Hematopoietic multipotent progenitor cell treated with erythropoietin and hydrocortisone succinate and interleukin-3 and kit ligand, for 6 days (in vitro differentiated cells): ENCODE measurements around the gene TCP1.
A peak's percentile ranks its signal among the peaks of the same experiment; 100 is the strongest.
"Not testable (repeated sequence)": the region's sequence is repeated elsewhere in the genome, so short reads cannot be mapped to it uniquely, and the experiment has no call there.

Experiments
- DNase-seq: peaks from one replicate; pipeline ENCODE4 v3.0.0-alpha.2; 2015

TCP1 gene

GRCh38 chr6:159816775-159817174 lies 27.4 kb upstream of the TCP1 start:
- DNase-seq, result peak; percentile 53

GRCh38 chr6:159815410-159815809 lies 26.0 kb upstream of the TCP1 start:
- no peak for DNase-seq

- no peak for DNase-seq
Measured at GRCh38 chr6:159813781-159814180, 24.4 kb upstream of the TCP1 start.

GRCh38 chr6:159809149-159809548 lies 19.7 kb upstream of the TCP1 start:
- DNase-seq, result no peak

- no peak for DNase-seq
Measured at GRCh38 chr6:159808647-159809046, 19.2 kb upstream of the TCP1 start.

- no peak for DNase-seq
Measured at GRCh38 chr6:159807150-159807858, 17.9 kb upstream of the TCP1 start.

- DNase-seq, result peak; percentile 23
Measured at GRCh38 chr6:159806021-159806458, 16.6 kb upstream of the TCP1 start.

GRCh38 chr6:159805440-159806020 lies 16.1 kb upstream of the TCP1 start:
- no peak for DNase-seq

- no peak for DNase-seq
Measured at GRCh38 chr6:159804504-159804903, 15.1 kb upstream of the TCP1 start.

- peak; percentile 52 for DNase-seq
Measured at GRCh38 chr6:159801935-159802334, 12.5 kb upstream of the TCP1 start.

- no peak for DNase-seq
Measured at GRCh38 chr6:159800141-159800865, 10.9 kb upstream of the TCP1 start, which contains the start of gene PNLDC1. Gene PNLDC1, plus strand, starts transcription at chr6:159800276. Its CDS starts 32 bp downstream, at chr6:159800308.

- DNase-seq, result no peak
Measured at GRCh38 chr6:159797554-159797953, 8.2 kb upstream of the TCP1 start.

- not testable (repeated sequence) for DNase-seq
Measured at GRCh38 chr6:159794976-159795375, 5.6 kb upstream of the TCP1 start.

GRCh38 chr6:159790956-159791598 lies 1.7 kb upstream of the TCP1 start:
- DNase-seq, result peak; percentile 31

- peak; percentile 98 for DNase-seq
Measured at GRCh38 chr6:159790149-159790955, 950 bp upstream of the TCP1 start, which contains the start of gene MRPL18. Gene MRPL18, plus strand, starts transcription at chr6:159790467. Its CDS starts 121 bp downstream, at chr6:159790588.

- DNase-seq, result peak; percentile 54
Measured at GRCh38 chr6:159788753-159789376, 537 bp downstream of the TCP1 start.

GRCh38 chr6:159788276-159788675 lies 1.1 kb downstream of the TCP1 start:
- DNase-seq, result no peak

GRCh38 chr6:159778542-159779103 lies 10.8 kb downstream of the TCP1 start:
- DNase-seq, result no peak

GRCh38 chr6:159778131-159778530 lies 11.3 kb downstream of the TCP1 start:
- no peak for DNase-seq

- DNase-seq, result no peak
Measured at GRCh38 chr6:159777240-159777904, 12.0 kb downstream of the TCP1 start.

GRCh38 chr6:159772196-159772595 lies 17.2 kb downstream of the TCP1 start:
- no peak for DNase-seq
